Tibial nerve (tissue), 4 donors: ENCODE data around the gene IQCN. TPM values are rescaled to one million over a fixed set of nuclear protein-coding genes. Genes with fewer than 3 reads are reported as not detected.

ENCODE experiments used
- DNase-seq, 2 donors: peaks; one replicate each; pipeline ENCODE4 v3.0.0-alpha.2; 2019; ENCODE audit warnings: low spot score in 2 of 2
- H3K27ac ChIP-seq, 4 donors: fragments of 200-600 bp; sonication (generic) in 3 of 4; one replicate each; pipeline ENCODE4 v1.5.1; 2017 to 2019; ENCODE audit warnings: mild to moderate bottlenecking in 1 of 4
- H3K27me3 ChIP-seq, 2 donors: fragments of 200-600 bp; sonication (generic) in 1 of 2; one replicate each; pipeline versions ENCODE4 v1.5.1 to v1.6.0; 2017 to 2019
- H3K36me3 ChIP-seq, 3 donors: fragments of 200-600 bp; sonication (generic); one replicate each; pipeline ENCODE4 v1.5.1; 2018 to 2019
- H3K4me1 ChIP-seq, 4 donors: fragments of 200-600 bp; sonication (generic) in 3 of 4; one replicate each; pipeline ENCODE4 v1.5.1; 2017 to 2019
- H3K4me3 ChIP-seq, 4 donors: fragments of 200-600 bp; sonication (generic) in 3 of 4; one replicate each; pipeline ENCODE4 v1.5.1; 2017 to 2019; ENCODE audit warnings: mild to moderate bottlenecking in 1 of 4, moderate library complexity in 1 of 4
- H3K9me3 ChIP-seq, 4 donors: fragments of 200-600 bp; sonication (generic) in 3 of 4; one replicate each; pipeline ENCODE4 v1.5.1; 2017 to 2019
- CTCF ChIP-seq, 5 experiments: fragments of 200-600 bp in 3 of 5; fragments of 450-650 bp in 2 of 5; sonication (generic) in 3 of 5; IDR thresholded peaks; one replicate each; pipeline ENCODE4 v1.5.1; 2016 to 2019; ENCODE audit warnings: antibody characterized with exemption in 5 of 5, mild to moderate bottlenecking in 3 of 5, moderate library complexity in 2 of 5
- EP300 ChIP-seq, 2 donors: sonication (generic); formaldehyde crosslinking; IDR thresholded peaks; one replicate each; pipeline ENCODE4 v1.6.1; 2017; ENCODE audit warnings: antibody characterized with exemption in 2 of 2, mild to moderate bottlenecking in 1 of 2
- POLR2A ChIP-seq, 2 donors: fragments of 450-650 bp; IDR thresholded peaks; one replicate each; pipeline ENCODE4 v1.6.1; 2017; ENCODE audit warnings: antibody characterized with exemption in 2 of 2, mild to moderate bottlenecking in 2 of 2, moderate library complexity in 2 of 2
- WGBS, 2 donors: methylation state at CpG; one replicate each; pipeline ENCODE4 v1.1.5; 2018; 5-methylcytosine and 5-hydroxymethylcytosine counted together
- total RNA-seq, 4 donors: library from RNA; depleted of rRNA; stranded (reverse); fragments of >200 nt; gene quantifications; one replicate each; pipeline ENCODE4 v1.1.0, GENCODE V29; 2016

IQCN gene
- total RNA-seq, 4 donors from 2014 or later, result 2.3 to 11.4 (median 8.2) TPM

- 39 to 49% methylated on average over 21 to 25 of the region's 26 CpGs for WGBS, 2 donors
- no peak for DNase-seq
Observed at GRCh38 chr19:18287836-18288772, 13.9 kb upstream of the IQCN start.

GRCh38 chr19:18286973-18287635 lies 12.9 kb upstream of the IQCN start:
- Histone ChIP-seq H3K27ac (peak overlapping the region; percentile 3 to 100 (median 89)), H3K4me1 (peaks cover 0 to 77% (median 38%) of the 10 kb centered on the region in 4 donors), H3K9me3 (no peaks in the 10 kb centered on the region), H3K36me3 (no peaks in the 10 kb centered on the region), H3K4me3 (no peak overlapping the region), H3K27me3 (no peaks in the 10 kb centered on the region)
- TF ChIP-seq CTCF (IDR thresholded peaks at IDR 0.05) (no peak), POLR2A (IDR thresholded peaks at IDR 0.05) (no peak), EP300 (IDR thresholded peaks at IDR 0.05) (no peak)
- 70 to 81% methylated on average over 16 to 21 of the region's 21 CpGs for WGBS, 2 donors
- DNase-seq, result no peak

More at GRCh38 chr19:18287836-18288772, 13.9 kb upstream of the IQCN start:
- no peaks in the 10 kb centered on the region for H3K36me3 ChIP-seq
- H3K9me3 ChIP-seq, result no peaks in the 10 kb centered on the region
- peak overlapping the region; percentile 3 to 100 (median 89) for H3K27ac ChIP-seq
- H3K27me3 ChIP-seq, result no peaks in the 10 kb centered on the region
- H3K4me3 ChIP-seq, result no peak overlapping the region
- TF ChIP-seq POLR2A (IDR thresholded peaks at IDR 0.05) (no peak), CTCF (IDR thresholded peaks at IDR 0.05) (no peak), EP300 (IDR thresholded peaks at IDR 0.05) (no peak)
- peaks cover 0 to 73% (median 32%) of the 10 kb centered on the region in 4 donors for H3K4me1 ChIP-seq

GRCh38 chr19:18284712-18285360 lies 10.6 kb upstream of the IQCN start:
- Histone ChIP-seq H3K9me3 (no peaks in the 10 kb centered on the region), H3K4me1 (peaks cover 0 to 60% (median 23%) of the 10 kb centered on the region in 4 donors), H3K36me3 (peaks cover 0 to 5% (median 0%) of the 10 kb centered on the region in 3 donors), H3K4me3 (no peak overlapping the region), H3K27ac (peak overlapping the region in 3 of 4 donors; percentile 80 to 100 (median 98)), H3K27me3 (no peaks in the 10 kb centered on the region)
- TF ChIP-seq EP300 (IDR thresholded peaks at IDR 0.05), result peak in 1 of 2 donors; percentile 33
- no peak for TF ChIP-seq POLR2A (IDR thresholded peaks at IDR 0.05)
- DNase-seq, result no peak
- WGBS, 2 donors, result 28 to 38% methylated on average over 10 to 12 of the region's 12 CpGs

- WGBS, 2 donors, result 84 to 92% methylated on average over 5 of the region's 5 CpGs
- no peaks in the 10 kb centered on the region for H3K9me3 ChIP-seq
- no peak for DNase-seq
Observed at GRCh38 chr19:18283338-18283737, 9.1 kb upstream of the IQCN start.

More at GRCh38 chr19:18283338-18283737, 9.1 kb upstream of the IQCN start:
- H3K27ac ChIP-seq, result peak overlapping the region; percentile 98 to 100 (median 100)
- H3K27me3 ChIP-seq, result no peaks in the 10 kb centered on the region
- H3K4me3 ChIP-seq, result no peak overlapping the region
- H3K36me3 ChIP-seq, result peaks cover 0 to 14% (median 0%) of the 10 kb centered on the region in 3 donors
- peaks cover 0 to 64% (median 32%) of the 10 kb centered on the region in 4 donors for H3K4me1 ChIP-seq
- TF ChIP-seq EP300 (IDR thresholded peaks at IDR 0.05), result no peak
- TF ChIP-seq POLR2A (IDR thresholded peaks at IDR 0.05), result no peak
- no peak for TF ChIP-seq CTCF (IDR thresholded peaks at IDR 0.05)
